ENCODE results near the gene FAM98C.

GRCh38 chr19:38425222-38425809 lies 22.4 kb downstream of the FAM98C start:
- TF ChIP-seq POLR2A (IDR thresholded peaks at IDR 0.05; ENCODE audit: extremely low read depth, insufficient read length) (no peak), CTCF (IDR thresholded peaks at IDR 0.05; ENCODE audit: low read depth, low read length) (no peak), MYC (IDR thresholded peaks at IDR 0.05; ENCODE audit: low read depth, low read length) (no peak), MAX (IDR thresholded peaks at IDR 0.05; ENCODE audit: low read depth, low read length) (no peak)
